Measurements from ENCODE around the gene C1GALT1C1.
"Not testable (repeated sequence)": the region's sequence is repeated elsewhere in the genome, so short reads cannot be mapped to it uniquely, and the experiment has no call there.

GRCh38 chrX:120664535-120664934 is 34.7 kb upstream of the C1GALT1C1 start:
- not testable (repeated sequence) for TF ChIP-seq CTCF (conservative IDR thresholded peaks at IDR 0.05; ENCODE audit: low read depth, low read length); EZH2 (IDR thresholded peaks at IDR 0.05; ENCODE audit: borderline replicate concordance, low read depth, low read length, poor library complexity, severe bottlenecking)
